H9 (cell line): ENCODE measurements around the gene FAM200C. TPM values are rescaled to one million over a fixed set of nuclear protein-coding genes. Genes with fewer than 3 reads are reported as not detected.

Source experiments
- DNase-seq: peaks from one replicate; pipeline ENCODE4 v3.0.0-alpha.2; 2017
- H2AFZ ChIP-seq: one replicate; pipeline ENCODE4 v1.6.1; 2013; ENCODE audit warnings: mild to moderate bottlenecking, low read length, control low read depth, moderate library complexity
- H2AK5ac ChIP-seq: 2 replicates; pipeline ENCODE4 v1.6.1; 2013; ENCODE audit warnings: low read length, control low read depth, mixed read lengths; ENCODE audit not compliant: insufficient read length
- H2BK120ac ChIP-seq: one replicate; pipeline ENCODE4 v1.6.1; 2013; ENCODE audit warnings: low read depth, mild to moderate bottlenecking, low read length, control low read depth, inconsistent platforms; ENCODE audit not compliant: poor library complexity, severe bottlenecking
- H2BK12ac ChIP-seq: 2 replicates; pipeline ENCODE4 v1.6.1; 2013; ENCODE audit warnings: low read length, control low read depth, mixed read lengths, low read depth; ENCODE audit not compliant: insufficient read length
- H2BK15ac ChIP-seq: 2 replicates; pipeline ENCODE4 v1.6.1; 2013; ENCODE audit warnings: low read depth, low read length, control low read depth
- H2BK20ac ChIP-seq: one replicate; pipeline ENCODE4 v1.6.1; 2013; ENCODE audit warnings: low read depth, mild to moderate bottlenecking, low read length, control low read depth, inconsistent platforms; ENCODE audit not compliant: poor library complexity, severe bottlenecking
- H2BK5ac ChIP-seq: 2 replicates; pipeline ENCODE4 v1.6.1; 2013; ENCODE audit warnings: low read length, control low read depth, mixed read lengths; ENCODE audit not compliant: insufficient read length
- H3K14ac ChIP-seq: 2 replicates; pipeline ENCODE4 v1.6.1; 2013; ENCODE audit warnings: low read length, control low read depth; ENCODE audit not compliant: insufficient read depth
- H3K18ac ChIP-seq: 2 replicates; pipeline ENCODE4 v1.6.1; 2013; ENCODE audit warnings: low read depth, mild to moderate bottlenecking, mixed read lengths, low read length, control low read depth; ENCODE audit not compliant: insufficient read length
- H3K23ac ChIP-seq: 2 replicates; pipeline ENCODE4 v1.6.1; 2013; ENCODE audit warnings: low read length, control low read depth, mixed read lengths, low read depth; ENCODE audit not compliant: insufficient read length
- H3K23me2 ChIP-seq: 2 replicates; pipeline ENCODE4 v1.6.1; 2013; ENCODE audit warnings: low read depth, mild to moderate bottlenecking, mixed read lengths, low read length, control low read depth; ENCODE audit not compliant: insufficient read length, poor library complexity, severe bottlenecking
- H3K27ac ChIP-seq: 2 replicates; pipeline ENCODE4 v1.5.1; 2013; ENCODE audit warnings: low read length, control low read depth, mixed read lengths, low read depth; ENCODE audit not compliant: insufficient read length
- H3K27me3 ChIP-seq: 2 replicates; pipeline ENCODE4 v1.6.1; 2013; ENCODE audit warnings: low read length, control low read depth, inconsistent platforms; ENCODE audit not compliant: insufficient read depth
- H3K4ac ChIP-seq: 2 replicates; pipeline ENCODE4 v1.6.1; 2013; ENCODE audit warnings: low read depth, mild to moderate bottlenecking, control low read depth, inconsistent platforms, low read length, moderate library complexity
- H3K4me1 ChIP-seq: 2 replicates; pipeline ENCODE4 v1.6.1; 2013; ENCODE audit warnings: low read length, control low read depth, inconsistent platforms; ENCODE audit not compliant: insufficient read depth
- H3K4me2 ChIP-seq: 2 replicates; pipeline ENCODE4 v1.6.1; 2013; ENCODE audit warnings: low read length, control low read depth, mixed read lengths; ENCODE audit not compliant: insufficient read length, insufficient read depth
- H3K56ac ChIP-seq: 2 replicates; pipeline ENCODE4 v1.6.1; 2013; ENCODE audit warnings: low read depth, mild to moderate bottlenecking, mixed read lengths, low read length, control low read depth; ENCODE audit not compliant: insufficient read length
- H3K79me1 ChIP-seq: 2 replicates; pipeline ENCODE4 v1.6.1; 2013; ENCODE audit warnings: low read depth, mild to moderate bottlenecking, moderate library complexity, low read length, control low read depth, inconsistent platforms; ENCODE audit not compliant: insufficient read depth, poor library complexity, severe bottlenecking
- H3K79me2 ChIP-seq: 2 replicates; pipeline ENCODE4 v1.6.1; 2013; ENCODE audit warnings: low read length, control low read depth, inconsistent platforms; ENCODE audit not compliant: insufficient read depth
- H3K9ac ChIP-seq: 2 replicates; pipeline ENCODE4 v1.6.1; 2013; ENCODE audit warnings: low read length, control low read depth, mixed read lengths; ENCODE audit not compliant: insufficient read length; ENCODE audit errors: extremely low read depth
- H3K9me3 ChIP-seq: one replicate; pipeline ENCODE4 v1.6.1; 2013; ENCODE audit warnings: low read depth, low read length, inconsistent platforms; ENCODE audit not compliant: control insufficient read depth
- H3T11ph ChIP-seq: one replicate; pipeline ENCODE4 v1.6.1; 2013; ENCODE audit warnings: mild to moderate bottlenecking, low read length, control low read depth, inconsistent platforms
- H4K20me1 ChIP-seq: one replicate; pipeline ENCODE4 v1.6.1; 2013; ENCODE audit not compliant: control insufficient read depth, insufficient read length, insufficient read depth
- H4K5ac ChIP-seq: 2 replicates; pipeline ENCODE4 v1.6.1; 2013; ENCODE audit warnings: low read depth, mild to moderate bottlenecking, mixed read lengths, low read length, control low read depth; ENCODE audit not compliant: insufficient read length
- H4K8ac ChIP-seq: replicated peaks from 2 replicates; pipeline ENCODE4 v1.6.1; 2013; ENCODE audit warnings: low read length, control low read depth, mixed read lengths, low read depth; ENCODE audit not compliant: insufficient read length
- H4K91ac ChIP-seq: 2 replicates; pipeline ENCODE4 v1.6.1; 2013; ENCODE audit warnings: low read depth, mild to moderate bottlenecking, moderate library complexity, mixed read lengths, low read length, control low read depth; ENCODE audit not compliant: insufficient read length
- H3K27ac Mint-ChIP-seq, 3 experiments: 2 replicates in 2 of 3; 3 replicates in 1 of 3; pipeline ENCODE4 v1.8.0; 2020 to 2021; ENCODE audit warnings: mixed read lengths in 3 of 3, mild to moderate bottlenecking in 1 of 3, moderate library complexity in 1 of 3
- H3K27me3 Mint-ChIP-seq: 2 replicates; pipeline ENCODE4 v1.8.0; 2021; ENCODE audit warnings: low read depth, mild to moderate bottlenecking, moderate library complexity, mixed read lengths
- H3K36me3 Mint-ChIP-seq, 3 experiments: 2 replicates in 2 of 3; 3 replicates in 1 of 3; pipeline ENCODE4 v1.8.0; 2020 to 2021; ENCODE audit warnings: low read depth in 3 of 3, mixed read lengths in 3 of 3; ENCODE audit not compliant: insufficient read depth in 1 of 3
- H3K4me1 Mint-ChIP-seq, 2 experiments: 2 replicates each; pipeline ENCODE4 v1.8.0; 2020; ENCODE audit warnings: mixed read lengths in 2 of 2
- H3K4me3 Mint-ChIP-seq, 2 experiments: 2 replicates in 1 of 2; 3 replicates in 1 of 2; pipeline ENCODE4 v1.8.0; 2020 to 2021; ENCODE audit warnings: mild to moderate bottlenecking in 2 of 2, mixed read lengths in 2 of 2, moderate library complexity in 1 of 2
- H3K9me3 Mint-ChIP-seq, 2 experiments: 2 replicates in 1 of 2; 3 replicates in 1 of 2; pipeline ENCODE4 v1.8.0; 2020; ENCODE audit warnings: mild to moderate bottlenecking in 2 of 2, mixed read lengths in 2 of 2, moderate library complexity in 1 of 2
- WGBS: extraction: QIAGEN DNeasy Blood & Tissue Kit; methylation state at CpG from one replicate; pipeline ENCODE4 v1.1.7; 2013; ENCODE audit warnings: missing lambda C conversion rate, low lambda C conversion rate, mixed read lengths; ENCODE audit not compliant: insufficient read length; ENCODE audit errors: extremely low coverage; 5-methylcytosine and 5-hydroxymethylcytosine counted together
- total RNA-seq: library from RNA; stranded (reverse); gene quantifications from 2 replicates; pipeline ENCODE4 v1.2.1, GENCODE V29; 2021
- TF ChIP-seq, protein P1 (sequence below): fragments of 200-600 bp; sonication (generic); conservative IDR thresholded peaks from 3 replicates; pipeline ENCODE4 v1.8.0; 2021; ENCODE audit warnings: antibody characterized with exemption, mild to moderate bottlenecking

The FAM200C gene
- total RNA-seq, 1 experiment from 2014 or later, result 4.3 TPM

GRCh38 chr5:160445132-160445531, 45.3 kb upstream of the FAM200C start:
- Histone ChIP-seq H4K5ac (no peak overlapping the region), H3K23me2 (no peaks in the 10 kb centered on the region), H4K20me1 (no peaks in the 10 kb centered on the region), H3T11ph (no peak overlapping the region), H3K9ac (no peak overlapping the region), H3K4me1 (no peaks in the 10 kb centered on the region; the same call in 1 of the 2 replicates), H2BK5ac (no peak overlapping the region), H3K14ac (no peak overlapping the region), H3K79me1 (no peaks in the 10 kb centered on the region), H3K4ac (no peak overlapping the region), H2AFZ (no peak overlapping the region), H3K4me2 (no peak overlapping the region), H3K27me3 (no peaks in the 10 kb centered on the region), H2BK15ac (no peak overlapping the region), H3K23ac (no peak overlapping the region), H2AK5ac (no peak overlapping the region), H3K27ac (no peak overlapping the region), H3K18ac (no peak overlapping the region), H2BK120ac (no peak overlapping the region), H3K56ac (no peak overlapping the region), H2BK12ac (no peak overlapping the region), H4K91ac (no peak overlapping the region), H2BK20ac (no peak overlapping the region), H4K8ac (no peak overlapping the region), H3K9me3 (no peaks in the 10 kb centered on the region), H3K79me2 (no peaks in the 10 kb centered on the region)
- no peak for DNase-seq
- TF ChIP-seq, protein P1, sequence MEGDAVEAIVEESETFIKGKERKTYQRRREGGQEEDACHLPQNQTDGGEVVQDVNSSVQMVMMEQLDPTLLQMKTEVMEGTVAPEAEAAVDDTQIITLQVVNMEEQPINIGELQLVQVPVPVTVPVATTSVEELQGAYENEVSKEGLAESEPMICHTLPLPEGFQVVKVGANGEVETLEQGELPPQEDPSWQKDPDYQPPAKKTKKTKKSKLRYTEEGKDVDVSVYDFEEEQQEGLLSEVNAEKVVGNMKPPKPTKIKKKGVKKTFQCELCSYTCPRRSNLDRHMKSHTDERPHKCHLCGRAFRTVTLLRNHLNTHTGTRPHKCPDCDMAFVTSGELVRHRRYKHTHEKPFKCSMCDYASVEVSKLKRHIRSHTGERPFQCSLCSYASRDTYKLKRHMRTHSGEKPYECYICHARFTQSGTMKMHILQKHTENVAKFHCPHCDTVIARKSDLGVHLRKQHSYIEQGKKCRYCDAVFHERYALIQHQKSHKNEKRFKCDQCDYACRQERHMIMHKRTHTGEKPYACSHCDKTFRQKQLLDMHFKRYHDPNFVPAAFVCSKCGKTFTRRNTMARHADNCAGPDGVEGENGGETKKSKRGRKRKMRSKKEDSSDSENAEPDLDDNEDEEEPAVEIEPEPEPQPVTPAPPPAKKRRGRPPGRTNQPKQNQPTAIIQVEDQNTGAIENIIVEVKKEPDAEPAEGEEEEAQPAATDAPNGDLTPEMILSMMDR, result no peak
- no CpG with 5 or more reads among the region's 1 CpG for WGBS
- Mint-ChIP-seq H3K36me3 (peaks cover 0 to 4% (median 0%) of the 10 kb centered on the region in 3 experiments; a peak in 3 of 7 replicates), H3K9me3 (peaks cover 2 to 6% of the 10 kb centered on the region in 2 experiments; a peak in 4 of 5 replicates), H3K4me3 (no peak overlapping the region), H3K4me1 (peaks cover 12% of the 10 kb centered on the region in 2 experiments), H3K27me3 (peaks cover 4% of the 10 kb centered on the region; the same call in 1 of the 2 replicates), H3K27ac (no peak overlapping the region)
